Central memory CD4-positive, alpha-beta T cell (primary cell): Measurements from ENCODE around the gene ATCAY.

Experiments
- DNase-seq: peaks from one replicate; pipeline ENCODE4 v3.0.0; 2022

Gene ATCAY

GRCh38 chr19:3970808-3971598 is 90.5 kb downstream of the ATCAY start, which contains the start of gene DAPK3:
Gene DAPK3 (minus strand): TSS chr19:3971099. CDS start chr19:3969735, 1,364 bp downstream.
- peak; percentile 83 for DNase-seq

- no peak for DNase-seq
Observed at GRCh38 chr19:3975144-3975543, 94.7 kb downstream of the ATCAY start.

- DNase-seq = no peak
Observed at GRCh38 chr19:3975637-3976087, 95.2 kb downstream of the ATCAY start.

GRCh38 chr19:3976495-3977241 is 96.2 kb downstream of the ATCAY start:
- no peak for DNase-seq
